GM18499 (cell line): ENCODE results near the gene KLLN.
"Not testable (repeated sequence)": the region's sequence is repeated elsewhere in the genome, so short reads cannot be mapped to it uniquely, and the experiment has no call there.

ENCODE experiments used
- ATAC-seq: cut with Tn5 transposase; IDR thresholded peaks from one replicate; pipeline ENCODE4 v1.9.1; 2021; ENCODE audit warnings: moderate number of reproducible peaks; ENCODE audit not compliant: insufficient read depth, unreplicated experiment

The KLLN gene, protein sequence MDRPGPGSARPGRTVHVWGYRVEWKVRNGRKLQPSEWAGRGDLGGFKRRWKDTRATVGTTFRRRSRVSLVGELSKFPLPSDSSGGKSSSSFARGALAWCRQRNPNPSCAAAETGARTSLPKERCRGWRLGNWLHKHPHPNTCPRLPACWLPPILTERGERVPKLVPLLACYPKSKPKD

DNA sequence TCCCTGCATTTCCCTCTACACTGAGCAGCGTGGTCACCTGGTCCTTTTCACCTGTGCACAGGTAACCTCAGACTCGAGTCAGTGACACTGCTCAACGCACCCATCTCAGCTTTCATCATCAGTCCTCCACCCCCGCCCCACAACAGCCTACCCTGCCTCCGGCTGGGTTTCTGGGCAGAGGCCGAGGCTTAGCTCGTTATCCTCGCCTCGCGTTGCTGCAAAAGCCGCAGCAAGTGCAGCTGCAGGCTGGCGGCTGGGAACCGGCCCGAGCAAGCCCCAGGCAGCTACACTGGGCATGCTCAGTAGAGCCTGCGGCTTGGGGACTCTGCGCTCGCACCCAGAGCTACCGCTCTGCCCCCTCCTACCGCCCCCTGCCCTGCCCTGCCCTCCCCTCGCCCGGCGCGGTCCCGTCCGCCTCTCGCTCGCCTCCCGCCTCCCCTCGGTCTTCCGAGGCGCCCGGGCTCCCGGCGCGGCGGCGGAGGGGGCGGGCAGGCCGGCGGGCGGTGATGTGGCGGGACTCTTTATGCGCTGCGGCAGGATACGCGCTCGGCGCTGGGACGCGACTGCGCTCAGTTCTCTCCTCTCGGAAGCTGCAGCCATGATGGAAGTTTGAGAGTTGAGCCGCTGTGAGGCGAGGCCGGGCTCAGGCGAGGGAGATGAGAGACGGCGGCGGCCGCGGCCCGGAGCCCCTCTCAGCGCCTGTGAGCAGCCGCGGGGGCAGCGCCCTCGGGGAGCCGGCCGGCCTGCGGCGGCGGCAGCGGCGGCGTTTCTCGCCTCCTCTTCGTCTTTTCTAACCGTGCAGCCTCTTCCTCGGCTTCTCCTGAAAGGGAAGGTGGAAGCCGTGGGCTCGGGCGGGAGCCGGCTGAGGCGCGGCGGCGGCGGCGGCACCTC is at the start of gene KLLN, which contains the start of gene PTEN:
Gene KLLN (minus strand): TSS at position 481 of the 891 bp plus-strand sequence. CDS start 1,046 bp downstream, outside the sequence.
Gene PTEN (plus strand): TSS at position 573 of the 891 bp plus-strand sequence. CDS start 845 bp downstream, outside the sequence.
- no peak for ATAC-seq

DNA sequence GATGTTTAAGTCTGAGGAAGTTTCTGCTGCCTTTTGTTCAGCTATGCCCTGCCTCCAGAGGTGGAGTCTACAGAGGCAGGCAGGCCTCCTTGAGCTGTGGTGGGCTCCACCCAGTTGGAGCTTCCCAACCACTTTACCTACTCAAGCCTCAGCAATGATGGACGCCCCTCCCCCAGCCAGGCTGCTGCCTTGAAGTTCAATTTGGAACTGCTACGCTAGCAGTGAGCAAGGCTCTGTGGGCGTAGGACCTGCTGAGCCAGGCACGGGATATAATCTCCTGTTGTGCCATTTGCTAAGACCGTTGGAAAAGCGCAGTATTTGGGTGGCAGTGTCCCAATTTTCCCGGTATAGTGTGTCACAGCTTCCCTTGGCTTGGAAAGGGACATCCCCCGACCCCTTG is 40.1 kb upstream of the KLLN start:
- not testable (repeated sequence) for ATAC-seq

DNA sequence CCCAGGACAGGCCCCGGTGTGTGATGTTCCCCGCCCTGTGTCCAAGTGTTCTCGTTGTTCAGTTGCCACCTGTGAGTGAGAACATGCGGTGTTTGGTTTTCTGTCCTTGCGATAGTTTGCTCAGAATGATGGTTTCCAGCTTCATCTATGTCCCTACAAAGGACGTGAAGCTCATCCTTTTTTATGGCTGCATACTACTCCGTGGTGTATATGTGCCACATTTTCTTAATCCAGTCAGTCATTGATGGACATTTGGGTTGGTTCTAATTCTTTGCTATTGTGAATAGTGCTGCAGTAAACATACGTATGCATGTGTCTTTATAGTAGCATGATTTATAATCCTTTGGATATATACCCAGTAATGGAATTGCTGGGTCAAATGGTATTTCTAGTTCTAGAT is 34.6 kb upstream of the KLLN start:
- not testable (repeated sequence) for ATAC-seq

DNA sequence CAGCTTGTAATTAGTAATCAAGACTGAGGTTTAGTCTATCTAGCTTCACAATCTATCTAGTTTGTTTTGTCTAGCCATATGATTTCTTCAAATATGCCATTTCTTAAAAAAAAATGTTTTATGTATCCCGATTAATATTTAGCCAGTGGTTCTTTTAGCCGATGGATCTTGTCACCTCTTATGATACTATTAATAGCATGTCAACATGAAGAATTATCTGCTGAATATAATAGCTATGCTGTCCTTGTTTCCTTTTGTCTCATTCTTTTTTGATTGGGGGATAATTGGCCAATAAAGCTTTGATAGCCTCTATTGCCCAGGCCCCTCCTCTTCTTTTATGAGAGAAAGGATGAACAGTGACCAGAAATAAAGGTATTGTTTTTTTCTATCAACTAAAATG is 32.9 kb upstream of the KLLN start:
- ATAC-seq = no peak

DNA sequence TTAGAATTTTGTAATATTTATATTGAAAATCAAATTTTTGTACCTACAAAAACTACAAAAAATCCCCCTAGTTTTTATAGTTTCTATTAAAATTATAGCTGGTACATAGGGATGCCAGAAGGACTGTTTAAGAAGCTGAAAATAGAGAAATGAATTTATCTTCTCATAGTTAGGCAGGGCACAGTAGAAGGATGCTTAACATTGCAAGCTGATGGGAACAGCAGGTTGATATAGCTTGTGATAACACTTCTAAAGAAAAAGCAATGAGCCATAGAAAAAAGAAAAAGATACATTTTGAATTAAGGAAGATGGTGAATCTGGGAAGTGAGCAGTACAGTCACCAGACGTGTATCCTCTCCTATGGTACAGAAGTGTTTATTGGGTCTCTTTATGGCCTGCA is 32.1 kb upstream of the KLLN start:
- ATAC-seq = no peak

DNA sequence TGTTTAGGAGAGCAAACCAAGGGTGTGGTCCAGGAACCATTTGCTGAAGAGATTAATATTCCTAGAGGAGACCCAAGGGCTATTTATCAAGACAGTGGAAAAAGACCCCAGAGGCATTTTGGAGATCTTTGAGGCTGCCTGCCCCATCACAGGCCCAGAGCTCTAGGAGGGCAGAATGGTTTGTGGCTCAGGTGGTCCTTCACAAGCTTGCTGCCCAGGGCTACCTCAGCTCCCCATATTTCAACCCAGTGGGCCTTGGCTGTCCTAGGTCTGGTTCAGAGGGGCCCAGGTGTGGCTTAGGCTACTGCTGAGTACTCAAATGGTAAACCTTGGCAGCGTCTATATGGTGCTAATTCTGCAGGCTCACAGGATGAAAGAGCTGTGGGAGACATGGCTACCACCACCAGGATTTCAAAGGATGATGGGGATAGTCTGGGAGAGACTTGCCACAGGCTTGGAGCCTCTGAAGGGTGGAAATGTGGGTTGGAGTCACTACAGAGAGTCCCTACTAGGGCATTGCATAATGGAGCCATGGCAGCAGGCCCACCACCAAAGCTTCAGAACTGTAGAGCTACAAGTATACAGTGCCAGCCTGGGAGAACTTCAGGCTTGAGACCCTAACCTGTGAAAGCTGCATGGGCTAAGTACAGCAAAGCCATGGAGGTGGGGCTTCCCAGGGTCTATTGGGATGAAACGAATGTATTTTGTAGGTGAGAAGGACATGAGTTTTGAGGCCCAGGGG is 24.4 kb upstream of the KLLN start:
- ATAC-seq = no peak

DNA sequence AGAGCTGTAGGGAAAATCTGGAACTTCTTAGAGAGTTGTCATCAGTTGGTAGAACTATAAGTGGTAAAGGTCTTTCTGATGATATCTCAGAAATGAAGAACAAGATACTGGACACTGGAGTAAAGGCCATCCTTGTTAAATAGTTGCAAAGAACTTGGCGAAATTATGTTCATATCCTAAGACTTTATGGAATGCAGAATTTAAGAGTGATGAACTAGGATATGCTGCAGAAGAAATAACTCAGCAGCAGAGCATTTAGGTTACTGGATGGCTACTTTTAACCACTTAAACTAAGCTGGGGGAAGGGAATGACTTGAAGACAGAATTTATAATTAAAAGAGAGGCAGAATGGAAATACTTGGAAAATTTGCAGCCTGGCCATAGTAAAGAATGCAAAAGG is 23.8 kb upstream of the KLLN start:
- ATAC-seq = no peak

DNA sequence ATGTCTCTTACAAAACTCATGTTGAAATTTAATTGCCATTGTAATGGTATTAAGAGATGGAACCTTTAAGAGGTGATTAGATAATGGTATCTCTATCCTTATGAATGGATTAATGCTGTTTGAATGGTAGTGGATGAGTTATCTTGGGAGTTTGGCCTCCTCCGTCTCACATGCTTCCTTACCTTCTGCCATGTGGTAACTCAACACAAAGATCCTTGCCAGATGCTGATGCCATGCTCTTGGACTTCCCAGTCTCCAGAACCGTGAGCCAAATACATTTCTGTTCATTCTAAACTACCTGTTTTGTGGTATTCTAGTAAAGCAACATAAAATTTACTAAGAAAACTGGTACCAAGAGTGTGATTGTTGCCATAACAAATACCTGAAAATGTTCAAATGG is 23.3 kb upstream of the KLLN start:
- ATAC-seq = no peak

DNA sequence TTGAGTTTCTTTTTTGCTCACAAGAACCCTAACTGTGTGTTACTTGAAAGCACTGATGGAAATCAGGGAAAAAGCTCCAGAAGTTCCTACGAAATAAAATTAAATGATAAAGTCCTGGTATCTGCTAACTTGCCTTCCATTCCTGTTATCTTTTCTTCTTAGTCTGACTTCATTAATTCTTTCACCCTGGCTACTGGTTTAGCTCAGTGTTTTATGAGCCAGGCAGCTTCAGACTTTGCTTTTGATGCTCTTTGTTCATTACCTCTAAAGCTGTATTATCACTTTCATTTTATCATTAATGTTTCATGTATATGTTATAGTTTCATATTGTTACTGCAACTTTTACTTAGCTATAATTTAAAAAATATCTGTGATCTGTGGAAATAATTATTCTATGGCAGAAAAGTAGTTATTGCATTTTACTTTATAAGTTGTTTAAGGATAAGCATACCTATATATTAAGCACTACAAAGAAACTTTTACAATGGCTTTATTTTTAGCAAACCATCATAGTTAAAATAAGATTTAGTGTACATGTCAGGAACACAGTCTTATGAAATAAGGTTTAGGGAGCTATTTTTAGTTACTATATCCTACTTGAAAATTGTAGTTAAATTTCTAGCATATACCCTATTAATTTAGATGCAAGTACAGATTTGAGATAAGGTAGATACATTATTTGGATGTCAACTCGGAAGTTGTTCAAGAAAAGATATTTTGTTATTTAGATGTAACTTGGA is 19.4 kb upstream of the KLLN start:
- no peak for ATAC-seq

DNA sequence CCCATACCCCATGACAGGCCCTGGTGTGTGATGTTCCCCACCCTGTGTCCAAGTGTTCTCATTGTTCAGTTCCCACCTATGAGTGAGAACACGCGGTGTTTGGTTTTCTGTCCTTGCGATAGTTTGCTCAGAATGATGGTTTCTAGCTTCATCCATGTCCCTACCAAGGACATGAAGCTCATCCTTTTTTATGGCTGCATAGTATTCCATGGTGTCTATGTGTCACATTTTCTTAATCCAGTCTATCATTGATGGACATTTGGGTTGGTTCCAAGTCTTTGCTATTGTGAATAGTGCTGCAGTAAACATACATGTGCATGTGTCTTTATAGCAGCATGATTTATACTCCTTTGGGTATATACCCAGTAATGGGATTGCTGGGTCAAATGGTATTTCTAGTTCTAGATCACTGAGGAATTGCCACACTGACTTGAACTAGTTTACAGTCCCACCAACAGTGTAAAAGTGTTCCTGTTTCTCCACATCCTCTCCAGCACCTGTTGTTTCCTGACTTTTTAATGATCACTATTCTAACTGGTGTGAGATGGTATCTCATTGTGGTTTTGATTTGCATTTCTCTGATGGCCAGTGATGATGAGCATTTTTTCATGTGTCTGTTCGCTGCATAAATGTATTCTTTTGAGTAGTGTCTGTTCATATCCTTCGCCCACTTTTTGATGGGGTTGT is 18.2 kb upstream of the KLLN start:
- ATAC-seq = not testable (repeated sequence)

DNA sequence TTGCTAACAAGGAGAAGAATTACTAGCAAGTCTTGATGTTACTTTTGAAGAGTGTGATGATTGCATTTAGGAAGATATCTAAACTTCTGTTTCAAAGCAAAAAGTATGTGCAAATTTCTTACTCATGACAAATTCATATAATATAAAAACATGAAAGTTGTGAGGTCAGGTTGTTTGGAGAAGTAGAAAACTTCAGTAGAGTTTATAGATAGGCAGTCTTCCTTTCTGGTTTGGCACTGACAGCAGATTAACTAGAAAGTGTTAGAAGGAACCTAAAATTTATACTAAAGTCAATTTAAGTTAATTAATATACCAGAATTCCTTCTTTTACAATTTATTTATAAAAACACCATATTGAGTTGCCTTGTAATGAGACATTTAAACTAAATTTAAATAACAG is 17.0 kb upstream of the KLLN start:
- no peak for ATAC-seq

DNA sequence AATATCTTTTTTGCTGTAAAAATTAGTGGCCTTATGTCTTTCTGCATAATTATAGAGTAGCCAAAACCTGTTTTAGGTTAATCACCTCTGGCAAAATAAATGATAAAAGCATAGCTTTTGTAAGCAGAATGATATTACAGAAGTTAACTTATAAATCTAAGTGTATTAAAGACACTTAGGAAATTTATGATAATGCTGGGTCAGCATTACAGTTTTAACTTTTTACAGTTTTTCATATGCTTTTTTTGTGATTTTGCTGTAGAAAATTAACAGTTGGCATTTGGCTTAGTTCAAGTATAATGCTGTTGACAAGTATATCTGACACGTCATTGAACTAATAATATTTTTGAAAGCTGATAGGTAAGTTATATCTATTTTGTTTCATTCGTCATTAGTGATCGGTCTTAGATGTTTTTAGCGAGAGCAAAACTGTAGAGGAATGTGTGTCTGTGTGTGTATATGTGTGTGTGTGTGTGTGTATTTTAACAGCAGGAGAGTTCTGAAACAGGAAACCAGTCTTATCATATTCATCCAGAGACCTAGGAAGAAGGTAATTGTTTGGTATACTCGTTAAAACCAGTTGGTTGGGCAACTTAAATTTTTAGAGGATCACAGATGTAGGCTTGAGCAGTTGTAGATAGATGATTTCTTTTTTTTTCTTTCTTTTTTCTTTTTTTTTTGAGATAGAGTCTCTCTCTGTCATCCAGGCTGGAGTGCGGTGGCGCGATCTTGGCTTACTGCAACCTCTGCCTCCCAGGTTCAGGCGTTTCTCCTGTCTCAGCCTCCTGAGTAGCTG is 15.5 kb upstream of the KLLN start:
- no peak for ATAC-seq

DNA sequence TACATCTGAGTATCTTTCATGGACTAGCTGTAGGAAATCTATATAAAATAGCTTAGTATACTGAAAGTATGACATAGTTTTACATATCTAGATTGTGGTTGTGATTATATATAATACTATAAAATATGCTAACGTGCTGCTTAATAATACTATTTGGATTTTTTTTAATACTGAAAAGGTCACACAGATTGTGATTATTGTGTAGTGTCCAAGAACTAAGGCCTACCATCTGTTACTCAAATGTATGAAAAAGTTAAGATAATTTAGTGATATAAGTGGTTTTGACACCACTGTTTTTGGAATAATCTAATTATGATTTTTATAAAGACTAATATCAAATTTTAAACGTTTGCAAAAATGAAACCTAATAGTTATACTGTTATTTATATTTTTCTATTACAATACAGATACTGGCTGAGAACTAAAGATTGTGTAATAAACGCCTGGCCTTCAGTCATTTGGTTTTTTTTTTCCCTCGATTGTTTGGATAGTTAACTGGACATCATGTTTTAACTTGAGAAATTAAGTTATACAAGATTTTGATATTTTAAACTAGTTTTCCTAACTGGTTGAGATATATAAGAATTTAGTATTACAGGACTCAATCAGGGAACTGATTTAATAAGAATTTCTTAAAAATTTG is 12.7 kb upstream of the KLLN start:
- no peak for ATAC-seq

DNA sequence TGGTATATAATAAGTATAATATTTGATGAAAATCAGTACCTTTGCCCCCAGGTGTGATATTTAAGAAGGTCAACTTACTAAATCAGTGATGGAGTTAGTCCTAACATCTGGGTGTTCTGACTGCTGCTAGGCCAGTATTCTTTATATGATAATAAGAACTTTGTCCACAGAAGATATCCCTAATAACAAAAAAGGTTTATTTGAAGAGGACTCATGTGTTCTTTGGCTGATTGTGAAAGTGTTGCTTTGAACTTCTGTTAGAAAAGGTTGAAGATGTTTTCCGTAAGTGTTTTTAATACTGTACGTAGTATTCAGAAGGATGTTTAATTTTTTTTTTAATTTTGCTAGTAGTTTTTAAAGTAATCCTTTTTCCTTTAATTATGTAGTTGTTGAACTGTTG is 10.3 kb upstream of the KLLN start:
- ATAC-seq = no peak

DNA sequence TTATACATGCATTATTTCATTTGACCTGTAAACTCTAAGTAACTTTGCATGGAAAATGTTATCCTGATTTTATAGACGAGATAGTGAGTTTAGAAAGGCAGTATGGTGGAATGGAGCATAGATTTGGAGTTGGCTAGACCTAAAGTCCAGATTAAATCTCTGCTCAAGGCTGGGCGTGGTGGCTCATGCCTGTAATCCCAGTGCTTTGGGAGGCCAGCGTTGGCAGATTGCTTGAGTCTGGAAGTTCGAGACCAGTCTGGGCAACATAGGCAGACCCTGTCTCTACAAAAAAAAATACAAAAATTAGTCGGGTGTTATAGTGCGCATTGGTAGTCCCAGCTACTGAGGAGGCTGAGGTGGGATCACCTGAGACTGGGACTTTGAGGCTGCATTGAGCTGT is 9.5 kb upstream of the KLLN start:
- ATAC-seq = no peak

DNA sequence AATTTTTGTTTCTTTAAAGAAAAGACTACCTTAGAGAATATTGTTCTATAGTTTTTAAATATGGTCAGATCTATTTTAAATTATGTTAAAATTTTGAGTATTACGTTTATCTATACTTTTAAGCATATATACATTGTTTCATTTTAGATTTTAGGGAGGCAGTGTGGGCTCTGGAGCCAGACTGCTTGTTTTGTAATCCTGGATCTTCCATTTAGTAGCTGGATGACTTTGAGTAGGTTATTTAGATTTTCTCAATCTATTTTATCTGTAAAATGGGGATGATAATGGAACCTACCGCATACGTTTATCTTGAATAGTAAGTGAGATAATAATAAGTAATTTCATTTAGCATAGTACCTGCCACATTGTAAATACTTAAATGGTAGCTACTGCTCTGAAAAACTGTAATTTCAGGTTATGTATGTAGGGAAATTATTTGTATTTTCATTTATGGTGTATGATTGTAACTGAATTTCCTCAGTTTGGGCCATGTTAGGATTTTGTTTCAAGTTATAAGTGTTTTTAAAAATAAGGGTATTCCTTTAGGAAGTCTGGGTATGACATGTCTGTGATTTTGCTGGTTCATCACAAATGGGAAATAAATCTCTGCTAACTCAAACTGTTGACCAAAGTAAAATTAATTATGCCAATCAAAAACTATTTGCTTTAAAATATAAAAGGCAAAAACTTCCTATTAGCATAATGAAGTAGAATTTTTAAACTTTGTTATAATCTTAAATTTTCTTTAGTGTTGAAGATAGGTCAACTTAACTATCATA is 6.6 kb upstream of the KLLN start:
- no peak for ATAC-seq

DNA sequence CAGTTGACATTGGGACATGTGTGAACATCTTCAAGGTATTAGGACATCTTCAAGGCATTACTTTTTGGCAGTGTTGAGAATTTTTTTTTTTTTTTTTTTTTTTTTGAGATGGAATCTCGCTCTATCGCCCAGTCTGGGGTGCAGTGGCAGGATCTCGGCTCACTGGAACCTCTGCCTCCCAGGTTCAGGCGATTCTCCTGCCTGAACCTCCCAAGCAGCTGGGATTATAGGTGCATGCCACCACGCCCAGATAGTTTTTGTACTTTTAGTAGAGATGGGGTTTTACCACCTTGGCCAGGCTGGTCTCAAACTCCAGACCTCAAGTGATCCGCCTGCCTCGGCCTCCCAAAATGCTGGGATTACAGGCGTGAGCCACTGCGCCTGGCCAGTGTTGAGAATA is 5.8 kb upstream of the KLLN start:
- not testable (repeated sequence) for ATAC-seq

DNA sequence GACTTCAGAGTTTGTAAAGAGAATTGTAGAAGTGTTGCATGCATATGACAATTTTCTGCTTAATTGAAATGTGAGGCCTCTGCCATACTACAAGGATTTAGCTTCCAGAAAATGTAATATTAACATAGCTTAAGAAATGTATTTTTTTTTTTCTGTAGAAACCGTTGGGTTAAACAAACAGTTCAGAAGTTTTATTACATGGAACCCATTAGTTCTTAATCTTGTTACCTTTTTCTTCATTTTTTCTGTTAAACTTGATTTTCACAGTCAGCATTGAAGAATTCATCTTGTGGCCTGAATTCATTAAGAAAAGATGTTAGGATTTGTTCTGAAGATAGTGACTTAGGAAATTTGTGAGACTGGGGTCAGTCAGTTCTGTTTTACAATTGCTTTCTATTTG is 4.9 kb upstream of the KLLN start:
- no peak for ATAC-seq
